Neural cell (in vitro differentiated cells): Measurements from ENCODE around the gene ZBTB40. TPM values are rescaled to one million over a fixed set of nuclear protein-coding genes. Genes with fewer than 3 reads are reported as not detected.

Experiments
- H2AFZ ChIP-seq: fragments of 200-600, 300-800 bp; sonication (generic), shearing (Covaris generic); 2 replicates; pipeline ENCODE4 v1.6.0; 2014; ENCODE audit warnings: low read depth, mild to moderate bottlenecking, antibody characterized with exemption, low read length, moderate library complexity
- H3F3A ChIP-seq: fragments of 200-600 bp; shearing (Covaris generic); 2 replicates; pipeline ENCODE4 v1.6.1; 2016; ENCODE audit warnings: mild to moderate bottlenecking, moderate library complexity, mixed read lengths, antibody characterized with exemption, low read length; ENCODE audit not compliant: insufficient read depth, poor library complexity, severe bottlenecking
- H3K27ac ChIP-seq: fragments of 200-600, 300-800 bp; sonication (generic), shearing (Covaris generic); 2 replicates; pipeline ENCODE4 v1.5.1; 2014; ENCODE audit warnings: mild to moderate bottlenecking, low read length, moderate library complexity
- H3K27me3 ChIP-seq: fragments of 300-800, 200-600 bp; sonication (generic), shearing (Covaris generic); 2 replicates; pipeline ENCODE4 v1.6.0; 2014; ENCODE audit warnings: mild to moderate bottlenecking, low read depth, low read length, moderate library complexity; ENCODE audit not compliant: insufficient read depth
- H3K36me3 ChIP-seq: fragments of 300-800, 200-600 bp; sonication (generic), shearing (Covaris generic); 2 replicates; pipeline ENCODE4 v1.5.1; 2014; ENCODE audit warnings: mild to moderate bottlenecking, antibody characterized with exemption, low read length, moderate library complexity; ENCODE audit not compliant: insufficient read depth
- H3K4me2 ChIP-seq: fragments of 300-800, 200-600 bp; sonication (generic), shearing (Covaris generic); 2 replicates; pipeline ENCODE4 v1.6.0; 2014; ENCODE audit warnings: mild to moderate bottlenecking, low read length
- H3K4me3 ChIP-seq: fragments of 300-800, 200-600 bp; sonication (generic), shearing (Covaris generic); 2 replicates; pipeline ENCODE4 v1.5.1; 2014; ENCODE audit warnings: mild to moderate bottlenecking, low read length, moderate library complexity
- H3K79me2 ChIP-seq: fragments of 200-600 bp; shearing (Covaris generic); replicated peaks from 2 replicates; pipeline ENCODE4 v1.6.0; 2014; ENCODE audit warnings: mild to moderate bottlenecking, low read length, moderate library complexity; ENCODE audit not compliant: insufficient read depth
- H3K9ac ChIP-seq: fragments of 300-800, 200-600 bp; sonication (generic), shearing (Covaris generic); 2 replicates; pipeline ENCODE4 v1.6.1; 2016; ENCODE audit warnings: mild to moderate bottlenecking, low read length, mixed read lengths
- H3K9me2 ChIP-seq: fragments of 200-600 bp; shearing (Covaris generic); 2 replicates; pipeline ENCODE4 v1.6.1; 2016; ENCODE audit warnings: mild to moderate bottlenecking, low read length, mixed read lengths; ENCODE audit not compliant: insufficient read depth
- H3K9me3 ChIP-seq: fragments of 200-600, 300-800 bp; sonication (generic), shearing (Covaris generic); 2 replicates; pipeline ENCODE4 v1.6.1; 2016; ENCODE audit warnings: mild to moderate bottlenecking, mixed run types, low read length, moderate library complexity, mixed read lengths
- H4K20me1 ChIP-seq: fragments of 200-600 bp; shearing (Covaris generic); 2 replicates; pipeline ENCODE4 v1.6.1; 2016; ENCODE audit warnings: mild to moderate bottlenecking, mixed run types; ENCODE audit not compliant: insufficient read depth
- EP300 ChIP-seq: fragments of 450-650 bp; conservative IDR thresholded peaks from 2 replicates; pipeline ENCODE4 v1.6.1; 2014; ENCODE audit warnings: antibody characterized with exemption, mild to moderate bottlenecking, moderate library complexity; ENCODE audit not compliant: poor library complexity, severe bottlenecking
- EZH2 ChIP-seq: fragments of 200-600, 300-800 bp; shearing (Covaris generic), sonication (generic); IDR thresholded peaks from 2 replicates; pipeline ENCODE4 v1.6.1; 2014; ENCODE audit warnings: antibody characterized with exemption, low read length, borderline replicate concordance, mild to moderate bottlenecking; ENCODE audit not compliant: insufficient read depth, poor library complexity, severe bottlenecking
- MXI1 ChIP-seq: fragments of 450-650 bp; conservative IDR thresholded peaks from 2 replicates; pipeline ENCODE4 v1.6.1; 2014; ENCODE audit warnings: antibody characterized with exemption, mild to moderate bottlenecking; ENCODE audit not compliant: poor library complexity, severe bottlenecking
- POLR2AphosphoS5 ChIP-seq: IDR thresholded peaks from 2 replicates; pipeline ENCODE4 v1.6.1; 2012
- RAD21 ChIP-seq: fragments of 450-650 bp; conservative IDR thresholded peaks from 2 replicates; pipeline ENCODE4 v1.6.1; 2014; ENCODE audit warnings: antibody characterized with exemption, mild to moderate bottlenecking, moderate library complexity
- SMC3 ChIP-seq: fragments of 450-650 bp; conservative IDR thresholded peaks from 2 replicates; pipeline ENCODE4 v1.6.1; 2014; ENCODE audit warnings: antibody characterized with exemption, mild to moderate bottlenecking, moderate library complexity; ENCODE audit not compliant: poor library complexity
- TAF1 ChIP-seq: IDR thresholded peaks from 2 replicates; pipeline ENCODE4 v1.6.1; 2012; ENCODE audit warnings: low read depth
- polyA plus RNA-seq: library from polyadenylated mRNA; depleted of rRNA; stranded (reverse); fragments of >200 nt; gene quantifications from 2 replicates; pipeline ENCODE4 v1.2.3, GENCODE V29; 2014
- TF ChIP-seq, protein P1 (sequence below): fragments of 450-650 bp; IDR thresholded peaks from 2 replicates; pipeline ENCODE4 v1.5.1; 2014; ENCODE audit warnings: antibody characterized with exemption, mild to moderate bottlenecking, moderate library complexity; ENCODE audit not compliant: poor library complexity, severe bottlenecking
- TF ChIP-seq, protein P2 (sequence below): IDR thresholded peaks from 2 replicates; pipeline ENCODE4 v1.6.1; 2012; ENCODE audit warnings: borderline replicate concordance

The ZBTB40 gene
- polyA plus RNA-seq, 1 donor from 2014 or later = 12.7 TPM

DNA sequence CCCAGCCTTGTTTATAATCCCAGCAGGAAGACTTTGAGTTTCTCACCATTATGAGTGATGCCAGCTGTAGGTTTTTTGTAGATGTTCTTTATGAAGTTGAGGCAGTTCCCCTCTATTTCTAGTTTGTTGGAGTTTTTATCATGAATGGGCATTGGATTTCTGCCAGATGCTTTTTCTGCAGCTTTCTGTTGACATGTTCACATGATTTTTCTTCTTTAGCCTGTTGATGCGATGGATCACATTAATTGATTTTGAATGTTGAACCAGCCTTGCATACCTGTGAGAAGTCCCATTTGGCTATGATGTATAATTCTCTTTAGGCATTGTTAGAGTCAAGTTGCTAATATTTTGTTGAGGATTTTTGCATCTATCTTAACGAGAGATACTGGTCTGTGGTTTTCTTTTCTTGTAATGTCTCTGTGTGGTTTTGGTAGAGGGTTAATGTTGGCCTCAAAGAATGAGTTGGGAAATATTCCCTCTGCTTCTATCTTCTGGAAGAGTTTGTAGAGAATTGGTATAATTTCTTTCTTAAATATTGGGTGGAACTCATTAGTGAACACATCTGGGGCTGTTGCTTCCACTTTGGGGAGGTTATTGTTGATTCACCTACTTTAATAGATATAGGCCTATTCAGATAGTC lies 33.2 kb downstream of the ZBTB40 start:
- no peak for TF ChIP-seq TAF1
- no peak for TF ChIP-seq SMC3
- TF ChIP-seq EZH2 = no peak
- no peak for TF ChIP-seq RAD21
- TF ChIP-seq, protein P1, sequence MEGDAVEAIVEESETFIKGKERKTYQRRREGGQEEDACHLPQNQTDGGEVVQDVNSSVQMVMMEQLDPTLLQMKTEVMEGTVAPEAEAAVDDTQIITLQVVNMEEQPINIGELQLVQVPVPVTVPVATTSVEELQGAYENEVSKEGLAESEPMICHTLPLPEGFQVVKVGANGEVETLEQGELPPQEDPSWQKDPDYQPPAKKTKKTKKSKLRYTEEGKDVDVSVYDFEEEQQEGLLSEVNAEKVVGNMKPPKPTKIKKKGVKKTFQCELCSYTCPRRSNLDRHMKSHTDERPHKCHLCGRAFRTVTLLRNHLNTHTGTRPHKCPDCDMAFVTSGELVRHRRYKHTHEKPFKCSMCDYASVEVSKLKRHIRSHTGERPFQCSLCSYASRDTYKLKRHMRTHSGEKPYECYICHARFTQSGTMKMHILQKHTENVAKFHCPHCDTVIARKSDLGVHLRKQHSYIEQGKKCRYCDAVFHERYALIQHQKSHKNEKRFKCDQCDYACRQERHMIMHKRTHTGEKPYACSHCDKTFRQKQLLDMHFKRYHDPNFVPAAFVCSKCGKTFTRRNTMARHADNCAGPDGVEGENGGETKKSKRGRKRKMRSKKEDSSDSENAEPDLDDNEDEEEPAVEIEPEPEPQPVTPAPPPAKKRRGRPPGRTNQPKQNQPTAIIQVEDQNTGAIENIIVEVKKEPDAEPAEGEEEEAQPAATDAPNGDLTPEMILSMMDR = no peak
- TF ChIP-seq, protein P2, sequence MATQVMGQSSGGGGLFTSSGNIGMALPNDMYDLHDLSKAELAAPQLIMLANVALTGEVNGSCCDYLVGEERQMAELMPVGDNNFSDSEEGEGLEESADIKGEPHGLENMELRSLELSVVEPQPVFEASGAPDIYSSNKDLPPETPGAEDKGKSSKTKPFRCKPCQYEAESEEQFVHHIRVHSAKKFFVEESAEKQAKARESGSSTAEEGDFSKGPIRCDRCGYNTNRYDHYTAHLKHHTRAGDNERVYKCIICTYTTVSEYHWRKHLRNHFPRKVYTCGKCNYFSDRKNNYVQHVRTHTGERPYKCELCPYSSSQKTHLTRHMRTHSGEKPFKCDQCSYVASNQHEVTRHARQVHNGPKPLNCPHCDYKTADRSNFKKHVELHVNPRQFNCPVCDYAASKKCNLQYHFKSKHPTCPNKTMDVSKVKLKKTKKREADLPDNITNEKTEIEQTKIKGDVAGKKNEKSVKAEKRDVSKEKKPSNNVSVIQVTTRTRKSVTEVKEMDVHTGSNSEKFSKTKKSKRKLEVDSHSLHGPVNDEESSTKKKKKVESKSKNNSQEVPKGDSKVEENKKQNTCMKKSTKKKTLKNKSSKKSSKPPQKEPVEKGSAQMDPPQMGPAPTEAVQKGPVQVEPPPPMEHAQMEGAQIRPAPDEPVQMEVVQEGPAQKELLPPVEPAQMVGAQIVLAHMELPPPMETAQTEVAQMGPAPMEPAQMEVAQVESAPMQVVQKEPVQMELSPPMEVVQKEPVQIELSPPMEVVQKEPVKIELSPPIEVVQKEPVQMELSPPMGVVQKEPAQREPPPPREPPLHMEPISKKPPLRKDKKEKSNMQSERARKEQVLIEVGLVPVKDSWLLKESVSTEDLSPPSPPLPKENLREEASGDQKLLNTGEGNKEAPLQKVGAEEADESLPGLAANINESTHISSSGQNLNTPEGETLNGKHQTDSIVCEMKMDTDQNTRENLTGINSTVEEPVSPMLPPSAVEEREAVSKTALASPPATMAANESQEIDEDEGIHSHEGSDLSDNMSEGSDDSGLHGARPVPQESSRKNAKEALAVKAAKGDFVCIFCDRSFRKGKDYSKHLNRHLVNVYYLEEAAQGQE = no peak
- Histone ChIP-seq H3K9ac (no peak overlapping the region), H3K27me3 (no peaks in the 10 kb centered on the region), H4K20me1 (no peaks in the 10 kb centered on the region), H3K9me3 (no peaks in the 10 kb centered on the region), H3K4me3 (no peak overlapping the region), H3K27ac (no peak overlapping the region), H3F3A (no peaks in the 10 kb centered on the region), H3K4me2 (no peak overlapping the region), H3K9me2 (no peaks in the 10 kb centered on the region), H3K36me3 (no peaks in the 10 kb centered on the region), H2AFZ (no peak overlapping the region), H3K79me2 (no peaks in the 10 kb centered on the region)

DNA sequence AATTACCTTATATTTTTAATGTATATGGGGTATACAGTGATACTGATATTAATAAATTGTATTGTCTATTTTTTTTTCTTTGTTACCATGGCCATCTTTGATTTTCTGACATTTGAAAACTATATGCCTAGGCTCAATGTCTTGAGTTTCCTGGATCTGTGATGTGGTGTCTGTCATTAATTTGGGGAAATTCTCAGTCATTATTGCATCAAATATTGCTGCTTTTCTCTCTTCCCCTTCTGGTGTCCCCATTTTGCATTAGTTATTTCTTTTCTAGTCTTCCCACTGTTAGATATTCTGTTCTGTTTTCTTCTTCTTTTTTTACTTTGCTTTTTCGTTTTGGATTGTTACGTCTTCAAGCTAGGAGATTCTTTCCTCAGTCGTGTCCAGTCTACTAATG lies 33.8 kb downstream of the ZBTB40 start:
- H3K79me2 ChIP-seq = no peaks in the 10 kb centered on the region
- no peak overlapping the region for H3K4me2 ChIP-seq
- no peaks in the 10 kb centered on the region for H4K20me1 ChIP-seq
- H3K9me2 ChIP-seq = no peaks in the 10 kb centered on the region
- TF ChIP-seq, protein P1 = no peak
- TF ChIP-seq EZH2 (no peak), EP300 (no peak), TAF1 (no peak), MXI1 (no peak), POLR2AphosphoS5 (no peak), RAD21 (no peak), SMC3 (no peak)
- TF ChIP-seq, protein P2 = no peak
- no peaks in the 10 kb centered on the region for H3F3A ChIP-seq
- no peaks in the 10 kb centered on the region for H3K27me3 ChIP-seq
- H3K27ac ChIP-seq = no peak overlapping the region
- no peak overlapping the region for H3K4me3 ChIP-seq
- H2AFZ ChIP-seq = no peak overlapping the region
- no peaks in the 10 kb centered on the region for H3K36me3 ChIP-seq
- H3K9me3 ChIP-seq = no peaks in the 10 kb centered on the region
- H3K9ac ChIP-seq = no peak overlapping the region
